CD4-positive, alpha-beta T cell treated with Interleukin-1 beta for 1 hour (primary cell): ENCODE data around the gene RBBP6.
A peak's percentile ranks its signal among the peaks of the same experiment; 100 is the strongest.

Experiments used
- DNase-seq, 2 donors: peaks; one replicate each; pipeline ENCODE4 v3.0.0-alpha.2; 2020 to 2022

Gene RBBP6

GRCh38 chr16:24524855-24525677 lies 14.3 kb upstream of the RBBP6 start:
- no peak for DNase-seq

- DNase-seq = no peak
Measured at GRCh38 chr16:24525970-24526559, 13.3 kb upstream of the RBBP6 start.

DNA sequence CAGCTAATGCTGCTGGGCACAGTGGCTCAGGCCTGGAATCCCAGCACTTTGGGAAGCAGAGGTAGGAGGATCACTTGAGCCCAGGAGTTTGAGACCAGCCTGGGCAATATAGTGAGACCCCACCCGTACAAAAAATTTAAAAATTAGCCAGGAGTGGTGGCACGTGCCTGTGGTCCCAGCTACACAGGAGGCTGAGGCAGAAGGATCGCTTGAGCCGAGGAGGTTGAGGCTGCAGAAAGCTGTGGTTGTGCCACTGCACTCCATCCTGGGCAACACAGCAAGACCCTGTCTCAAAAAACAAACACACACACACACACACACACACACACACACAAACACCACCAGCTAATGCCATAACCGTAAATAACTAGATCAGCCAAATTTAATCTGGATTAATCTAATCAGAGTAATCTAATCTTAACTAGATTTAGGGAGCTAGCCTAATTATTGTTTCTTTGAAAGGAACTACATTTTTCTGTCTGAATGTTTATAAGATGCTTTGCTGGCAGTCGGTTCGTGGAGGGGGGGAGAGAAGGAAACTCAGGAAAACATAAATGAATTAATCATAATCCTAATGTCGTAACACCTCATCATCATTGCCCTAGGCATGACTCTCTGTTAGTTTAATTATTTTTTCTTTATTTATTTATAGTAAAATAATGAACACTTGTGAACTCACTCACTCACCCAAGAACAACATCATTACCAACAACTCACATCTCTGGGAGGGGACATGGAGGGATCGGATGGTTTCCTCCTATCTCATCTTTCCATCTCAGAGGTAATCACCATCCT lies 12.5 kb upstream of the RBBP6 start:
- no peak for DNase-seq

GRCh38 chr16:24531166-24531565 lies 8.2 kb upstream of the RBBP6 start:
- no peak for DNase-seq

- no peak for DNase-seq
Measured at GRCh38 chr16:24534620-24535019, 4.7 kb upstream of the RBBP6 start.

DNA sequence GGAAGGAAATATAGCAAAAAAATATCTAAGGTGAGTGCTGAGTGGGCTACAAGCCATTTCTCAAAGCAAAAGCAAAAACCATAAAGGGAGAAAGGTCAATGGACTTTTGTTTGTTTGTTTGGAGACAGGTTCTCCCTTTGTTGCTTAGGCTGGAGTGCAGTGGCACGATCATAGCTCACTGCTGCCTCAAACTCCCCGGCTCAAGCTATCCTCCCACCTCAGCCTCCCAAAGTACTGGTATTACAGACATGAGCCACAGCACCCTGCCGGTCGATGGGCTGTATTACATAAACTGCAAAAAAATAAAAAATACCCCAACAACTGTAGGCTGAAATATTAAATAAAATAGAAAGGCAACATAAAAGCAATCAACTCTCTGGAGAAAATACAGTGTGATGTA lies 3.5 kb upstream of the RBBP6 start:
- DNase-seq = no peak

GRCh38 chr16:24536671-24537070 lies 2.7 kb upstream of the RBBP6 start:
- DNase-seq = no peak

GRCh38 chr16:24537474-24538337 lies 1.7 kb upstream of the RBBP6 start:
- DNase-seq = peak in 1 of 2 donors; percentile 31

- no peak for DNase-seq
Measured at GRCh38 chr16:24538756-24539294, 541 bp upstream of the RBBP6 start.

GRCh38 chr16:24539850-24540601 lies 660 bp downstream of the RBBP6 start:
- DNase-seq = peak in 1 of 2 donors; percentile 62

DNA sequence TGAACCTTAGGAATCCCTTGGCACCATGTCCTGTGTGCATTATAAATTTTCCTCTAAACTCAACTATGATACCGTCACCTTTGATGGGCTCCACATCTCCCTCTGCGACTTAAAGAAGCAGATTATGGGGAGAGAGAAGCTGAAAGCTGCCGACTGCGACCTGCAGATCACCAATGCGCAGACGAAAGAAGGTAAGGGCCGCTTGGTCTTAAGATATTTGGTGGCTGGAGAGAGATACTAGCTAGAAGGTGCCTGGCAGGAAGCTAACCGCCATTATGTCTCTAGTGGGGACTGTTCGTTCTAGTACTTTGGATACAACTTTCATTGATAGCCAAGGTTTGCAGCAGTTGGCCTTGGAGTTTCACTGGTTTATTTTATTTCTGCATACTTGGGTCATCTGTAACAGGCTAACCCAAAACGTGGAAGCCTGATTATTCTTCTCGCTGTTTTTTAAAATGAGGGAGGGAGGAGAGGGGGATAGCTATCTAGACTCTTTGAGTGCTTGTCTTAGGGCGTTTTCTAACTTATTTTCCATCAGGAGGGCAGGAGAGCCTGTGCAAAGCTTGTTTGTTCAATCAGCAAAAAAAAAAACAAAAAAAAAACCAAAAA lies 1.3 kb downstream of the RBBP6 start:
- DNase-seq = peak; percentile 3 to 35

DNA sequence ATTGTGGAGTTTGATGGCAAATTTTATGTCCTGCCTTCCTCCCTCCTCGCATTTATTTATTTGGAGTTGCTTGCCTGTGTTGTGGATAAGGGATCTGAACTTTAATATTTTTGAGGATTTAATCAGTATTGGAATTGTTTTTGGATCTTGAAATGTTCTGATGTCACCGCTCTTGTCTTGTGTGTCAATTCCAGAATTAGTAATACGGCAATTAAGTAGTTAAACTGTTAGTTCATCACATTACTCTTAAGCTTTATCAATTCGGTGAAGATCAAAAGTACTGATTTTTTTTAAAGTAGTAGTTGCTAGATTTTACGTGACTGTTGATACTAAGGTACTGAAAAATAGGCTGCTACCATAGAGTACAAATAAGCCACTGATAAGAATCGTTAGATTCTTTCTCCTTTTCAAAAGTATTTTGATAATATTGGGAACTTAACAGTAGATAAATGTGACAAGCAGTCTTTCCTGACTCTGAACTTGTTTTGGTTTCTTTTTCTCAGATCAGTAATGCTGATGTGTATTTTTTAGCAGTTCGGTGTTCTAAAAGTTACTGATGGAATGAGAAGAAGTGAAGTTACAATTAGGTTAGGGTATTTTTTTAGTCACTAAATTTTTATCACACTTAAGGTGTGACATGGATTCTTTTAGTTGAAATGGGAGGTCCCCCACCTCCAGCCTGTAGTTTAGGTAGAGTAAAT lies 2.0 kb downstream of the RBBP6 start:
- peak in 1 of 2 donors; percentile 31 for DNase-seq

GRCh38 chr16:24543949-24544348 lies 4.6 kb downstream of the RBBP6 start:
- no peak for DNase-seq

GRCh38 chr16:24544640-24545039 lies 5.3 kb downstream of the RBBP6 start:
- no peak for DNase-seq

DNA sequence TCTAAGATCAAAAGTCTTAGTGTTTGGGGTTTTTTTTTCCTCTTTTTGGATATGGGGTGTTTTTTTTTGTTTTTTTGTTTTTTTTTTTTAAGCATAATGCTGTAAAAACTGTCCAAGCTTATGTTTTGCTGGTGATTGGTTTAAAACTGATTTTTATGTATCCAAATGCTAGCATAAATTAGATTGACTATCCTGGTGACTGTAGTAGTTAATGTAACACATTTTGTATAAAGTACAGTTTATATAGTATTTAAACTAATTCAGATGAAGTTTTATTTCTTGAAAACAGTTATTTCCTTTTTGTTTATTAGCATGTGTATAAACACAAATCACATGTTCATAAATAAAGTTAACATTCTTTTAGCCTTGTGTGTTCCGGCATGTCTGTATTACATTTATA lies 10.9 kb downstream of the RBBP6 start:
- DNase-seq = no peak

DNA sequence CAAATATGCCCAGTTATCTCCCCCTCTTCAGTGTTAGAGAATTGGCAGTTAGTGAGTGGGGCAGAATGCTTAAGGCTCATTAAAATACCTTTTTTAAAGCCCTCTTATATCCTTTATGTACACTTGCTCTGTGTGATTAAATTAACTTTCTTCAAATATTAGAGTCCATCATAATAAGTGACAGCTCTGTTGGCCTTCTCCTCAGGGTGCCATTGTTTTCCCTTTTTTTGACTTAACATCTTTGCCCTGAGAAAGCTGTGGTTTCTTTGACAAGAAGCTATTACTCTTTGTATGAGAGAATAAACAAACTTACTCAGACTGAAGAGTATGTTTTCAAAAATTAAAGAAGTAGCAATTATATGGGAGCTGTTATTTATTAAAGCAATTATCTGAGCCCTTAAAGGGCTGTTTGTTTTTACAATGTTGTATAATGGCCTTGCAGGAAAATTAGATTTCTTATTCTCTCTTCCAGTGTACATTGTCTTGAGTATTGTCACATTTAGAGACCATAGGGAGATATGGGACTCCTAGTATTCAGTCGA lies 13.4 kb downstream of the RBBP6 start:
- DNase-seq = no peak

DNA sequence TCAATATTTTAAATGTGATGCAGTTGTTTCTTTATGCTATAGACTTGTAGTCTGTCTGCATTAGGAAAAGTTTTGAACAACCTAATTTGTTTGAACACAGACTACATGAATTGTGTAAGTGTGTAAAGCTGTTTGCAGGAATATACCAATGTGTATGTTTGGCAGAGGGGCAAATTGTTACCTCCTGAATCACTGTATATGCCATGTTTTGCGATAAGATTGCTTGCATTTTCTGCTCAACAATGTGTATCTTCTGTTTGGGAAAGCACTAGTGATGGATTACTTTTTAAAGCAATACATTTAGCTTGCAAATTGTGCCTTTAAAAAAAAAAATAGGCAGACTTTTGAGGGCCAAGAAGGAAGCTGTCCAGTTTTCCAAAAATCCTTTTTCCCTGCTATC lies 14.6 kb downstream of the RBBP6 start:
- DNase-seq = no peak

DNA sequence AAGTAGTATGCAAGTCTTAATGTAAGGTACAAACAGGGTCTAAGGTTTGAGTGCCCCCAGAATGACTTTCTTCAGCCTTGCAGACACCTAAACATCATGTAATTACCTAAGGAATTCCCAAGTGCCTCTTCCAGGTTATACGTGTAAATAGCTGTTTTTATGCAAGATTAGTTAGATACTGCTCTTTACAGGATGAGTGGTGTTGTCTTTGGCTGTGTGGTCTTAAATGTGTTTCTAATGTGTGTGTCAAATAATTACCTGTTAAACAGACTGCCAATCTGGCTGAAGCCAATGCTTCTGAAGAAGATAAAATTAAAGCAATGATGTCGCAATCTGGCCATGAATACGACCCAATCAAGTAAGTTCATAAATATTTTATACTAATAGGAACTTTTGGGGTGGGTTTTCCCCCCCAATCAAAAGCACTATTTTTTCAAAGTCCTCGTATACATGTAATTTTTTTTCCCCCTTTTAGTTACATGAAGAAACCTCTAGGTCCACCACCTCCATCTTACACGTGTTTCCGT lies 16.0 kb downstream of the RBBP6 start:
- no peak for DNase-seq

GRCh38 chr16:24562811-24563210 lies 23.4 kb downstream of the RBBP6 start:
- no peak for DNase-seq

DNA sequence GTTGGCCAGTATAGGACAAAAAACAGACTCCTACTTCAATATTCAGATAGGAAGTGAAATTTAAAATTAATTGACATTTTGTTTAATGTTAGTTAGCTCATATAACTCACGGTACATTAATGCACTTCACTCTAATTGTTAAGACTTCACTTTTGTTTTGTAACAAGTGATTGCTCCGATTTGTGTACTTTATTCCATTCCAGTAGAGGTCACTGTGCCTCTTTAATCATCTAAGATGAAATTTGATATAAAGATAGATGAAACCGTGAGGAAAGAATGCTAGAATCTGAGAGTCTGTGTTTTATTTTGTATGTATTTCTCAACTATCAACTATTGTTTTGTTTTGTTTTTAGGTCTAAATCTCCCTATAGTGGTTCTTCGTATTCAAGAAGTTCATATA lies 29.0 kb downstream of the RBBP6 start:
- DNase-seq = no peak
